ENCODE measurements around the gene VPS4B. TPM values are rescaled to one million over a fixed set of nuclear protein-coding genes. Genes with fewer than 3 reads are reported as not detected.

VPS4B gene
- total RNA-seq, 6 experiments from 2014 or later: 55.5 to 69.3 (median 60.1) TPM

DNA sequence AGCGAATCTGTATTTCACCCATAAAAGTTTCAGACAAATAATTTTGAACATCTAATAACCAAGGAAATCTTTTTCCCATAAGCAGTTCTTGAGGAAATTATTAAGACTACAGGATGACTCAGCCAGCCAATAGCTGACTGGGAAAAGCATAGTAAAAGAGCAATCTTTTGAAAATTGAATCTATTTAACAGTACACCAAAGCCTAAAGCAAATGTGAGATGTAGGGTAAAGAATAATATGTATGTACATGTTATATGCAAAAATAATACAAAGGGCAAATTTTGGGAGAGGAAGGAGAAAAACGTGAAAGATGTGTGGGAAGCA, 42.7 kb downstream of the VPS4B start:
- no peak for DNase-seq
- peaks cover 22% of the 10 kb centered on the region for H3K4me1 Mint-ChIP-seq (ENCODE audit: low read depth)
- H3K4me3 Mint-ChIP-seq: no peak overlapping the region
- peak overlapping the region; percentile 20; the same call in 1 of the 2 replicates for H3K27ac Mint-ChIP-seq
- H3K9me3 Mint-ChIP-seq: peaks cover 9% of the 10 kb centered on the region
- TF ChIP-seq, protein P1, sequence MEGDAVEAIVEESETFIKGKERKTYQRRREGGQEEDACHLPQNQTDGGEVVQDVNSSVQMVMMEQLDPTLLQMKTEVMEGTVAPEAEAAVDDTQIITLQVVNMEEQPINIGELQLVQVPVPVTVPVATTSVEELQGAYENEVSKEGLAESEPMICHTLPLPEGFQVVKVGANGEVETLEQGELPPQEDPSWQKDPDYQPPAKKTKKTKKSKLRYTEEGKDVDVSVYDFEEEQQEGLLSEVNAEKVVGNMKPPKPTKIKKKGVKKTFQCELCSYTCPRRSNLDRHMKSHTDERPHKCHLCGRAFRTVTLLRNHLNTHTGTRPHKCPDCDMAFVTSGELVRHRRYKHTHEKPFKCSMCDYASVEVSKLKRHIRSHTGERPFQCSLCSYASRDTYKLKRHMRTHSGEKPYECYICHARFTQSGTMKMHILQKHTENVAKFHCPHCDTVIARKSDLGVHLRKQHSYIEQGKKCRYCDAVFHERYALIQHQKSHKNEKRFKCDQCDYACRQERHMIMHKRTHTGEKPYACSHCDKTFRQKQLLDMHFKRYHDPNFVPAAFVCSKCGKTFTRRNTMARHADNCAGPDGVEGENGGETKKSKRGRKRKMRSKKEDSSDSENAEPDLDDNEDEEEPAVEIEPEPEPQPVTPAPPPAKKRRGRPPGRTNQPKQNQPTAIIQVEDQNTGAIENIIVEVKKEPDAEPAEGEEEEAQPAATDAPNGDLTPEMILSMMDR (IDR thresholded peaks at IDR 0.05): no peak
- peaks cover 2% of the 10 kb centered on the region for H3K27me3 Mint-ChIP-seq (ENCODE audit: insufficient read depth)
- peaks cover 18% of the 10 kb centered on the region for H3K36me3 Mint-ChIP-seq (ENCODE audit: low read depth)

DNA sequence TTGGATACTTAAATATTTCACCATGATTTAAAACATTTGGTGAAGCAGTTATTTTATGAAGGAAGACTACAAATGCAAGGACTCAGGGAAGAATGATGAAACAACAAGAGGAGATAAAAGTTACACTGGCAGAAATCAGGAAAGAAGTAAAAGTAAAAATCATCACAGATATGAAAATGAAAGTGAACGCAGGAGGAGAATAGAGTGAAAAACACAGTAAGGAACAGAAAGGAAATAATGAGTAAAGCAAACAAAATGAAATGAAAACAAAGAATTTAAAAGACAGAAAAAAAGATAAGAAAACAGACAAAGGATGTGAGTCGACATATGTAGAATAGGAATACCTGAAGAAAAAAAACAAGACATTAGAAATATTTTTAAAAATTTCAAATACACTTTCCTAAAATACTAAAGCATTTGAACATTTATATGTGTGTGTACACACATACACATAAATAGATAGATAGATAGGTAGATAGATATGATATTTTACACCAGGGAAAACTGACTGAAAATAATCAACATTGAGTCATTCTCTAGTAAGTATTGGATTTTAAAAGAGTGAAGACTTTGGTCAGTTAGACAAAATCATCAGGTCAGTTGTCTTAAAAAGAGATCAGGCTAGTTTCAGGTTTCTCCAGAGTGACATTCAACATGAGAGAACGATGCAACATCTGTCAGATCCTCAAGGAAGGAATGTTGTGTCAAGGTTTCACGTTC, 43.2 kb downstream of the VPS4B start:
- peaks cover 22% of the 10 kb centered on the region for H3K4me1 Mint-ChIP-seq (ENCODE audit: low read depth)
- peaks cover 18% of the 10 kb centered on the region for H3K36me3 Mint-ChIP-seq (ENCODE audit: low read depth)
- H3K27ac Mint-ChIP-seq: peak overlapping the region; percentile 20; the same call in 1 of the 2 replicates
- TF ChIP-seq, protein P1 (IDR thresholded peaks at IDR 0.05): no peak
- H3K27me3 Mint-ChIP-seq (ENCODE audit: insufficient read depth): peaks cover 2% of the 10 kb centered on the region
- DNase-seq: no peak
- peaks cover 9% of the 10 kb centered on the region for H3K9me3 Mint-ChIP-seq
- H3K4me3 Mint-ChIP-seq: peak overlapping the region; percentile 26

DNA sequence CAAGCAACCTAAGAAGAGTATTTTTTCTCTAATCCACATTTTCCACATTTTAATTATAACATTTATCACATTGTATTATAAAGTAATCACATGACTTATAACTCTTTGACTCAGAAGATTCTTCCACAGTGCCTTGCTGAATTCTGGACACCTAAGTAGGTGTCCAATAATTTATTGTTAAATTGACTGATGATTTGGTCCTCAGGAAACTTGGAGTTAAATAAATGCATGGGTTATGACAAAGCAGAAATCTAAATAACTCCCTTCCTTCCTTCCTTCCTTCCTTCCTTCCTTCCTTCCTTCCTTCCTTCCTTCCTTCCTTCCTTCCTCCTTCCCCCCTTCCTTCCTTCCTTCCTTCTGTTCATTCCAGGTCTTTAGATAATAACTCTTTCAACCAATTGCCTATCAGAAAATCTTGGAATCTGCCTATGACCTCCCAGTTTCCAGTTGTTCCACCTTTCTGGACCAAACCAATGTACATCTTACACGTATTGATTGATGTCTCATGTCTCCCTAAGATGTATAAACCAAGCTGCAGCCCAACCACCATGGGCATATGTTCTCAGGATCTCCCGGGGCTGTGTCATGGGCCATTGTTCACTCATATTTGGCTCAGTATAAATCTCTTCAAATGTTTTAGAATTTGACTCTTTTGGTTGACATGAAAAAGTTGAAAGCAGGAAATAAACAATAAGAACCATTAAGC, 44.8 kb downstream of the VPS4B start:
- TF ChIP-seq, protein P1 (IDR thresholded peaks at IDR 0.05): no peak
- Mint-ChIP-seq H3K36me3 (ENCODE audit: low read depth) (peaks cover 7% of the 10 kb centered on the region; the same call in 1 of the 2 replicates), H3K27ac (no peak overlapping the region), H3K9me3 (peaks cover 9% of the 10 kb centered on the region), H3K4me3 (no peak overlapping the region), H3K4me1 (ENCODE audit: low read depth) (peaks cover 22% of the 10 kb centered on the region), H3K27me3 (ENCODE audit: insufficient read depth) (no peaks in the 10 kb centered on the region; the same call in 1 of the 2 replicates)
- DNase-seq: no peak

DNA sequence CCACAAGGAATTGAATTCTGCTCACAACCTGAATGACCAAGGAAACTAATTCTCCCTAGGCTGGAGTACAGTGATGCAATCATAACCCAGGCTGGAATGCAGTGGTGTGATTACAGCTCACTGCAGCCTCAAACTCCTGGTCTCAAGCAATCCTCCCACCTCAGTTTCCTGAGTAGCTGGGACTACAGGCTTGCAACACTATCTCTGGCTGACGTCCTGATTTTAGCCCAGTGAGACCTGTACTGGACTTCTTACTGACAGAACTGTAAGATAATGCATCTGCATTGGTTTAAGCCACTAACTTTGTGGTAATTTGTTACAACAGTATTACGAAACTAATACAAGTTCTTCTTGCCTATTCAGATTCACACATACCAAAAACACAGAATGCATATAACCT, 45.7 kb downstream of the VPS4B start:
- Mint-ChIP-seq H3K27me3 (ENCODE audit: insufficient read depth) (no peaks in the 10 kb centered on the region; the same call in 1 of the 2 replicates), H3K27ac (no peak overlapping the region), H3K36me3 (ENCODE audit: low read depth) (peaks cover 7% of the 10 kb centered on the region; the same call in 1 of the 2 replicates), H3K4me1 (ENCODE audit: low read depth) (peaks cover 22% of the 10 kb centered on the region), H3K9me3 (peaks cover 9% of the 10 kb centered on the region), H3K4me3 (no peak overlapping the region)
- DNase-seq: no peak
- TF ChIP-seq, protein P1 (IDR thresholded peaks at IDR 0.05): no peak

DNA sequence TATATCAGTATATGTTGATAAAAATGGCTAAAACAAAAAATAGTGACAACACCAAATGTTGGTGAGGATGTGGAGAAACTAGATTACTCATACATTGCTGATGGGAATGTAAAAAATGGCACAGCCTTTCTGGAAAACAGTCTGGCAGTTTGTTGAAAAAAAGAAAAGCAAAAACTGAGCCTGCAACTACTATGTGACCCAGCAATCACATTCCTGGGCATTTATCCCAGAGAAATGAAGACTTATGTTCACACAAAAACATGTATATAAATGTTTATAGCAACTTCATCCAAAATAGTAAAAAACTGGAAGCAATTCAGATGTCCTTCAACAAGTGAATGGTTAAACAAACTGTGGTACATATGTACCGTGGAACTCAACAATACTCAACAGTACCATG, 47.7 kb downstream of the VPS4B start:
- Mint-ChIP-seq H3K27ac (no peak overlapping the region), H3K9me3 (peaks cover 9% of the 10 kb centered on the region), H3K4me1 (ENCODE audit: low read depth) (peaks cover 12% of the 10 kb centered on the region), H3K4me3 (no peak overlapping the region), H3K36me3 (ENCODE audit: low read depth) (peaks cover 7% of the 10 kb centered on the region; the same call in 1 of the 2 replicates), H3K27me3 (ENCODE audit: insufficient read depth) (no peaks in the 10 kb centered on the region)
- peak; percentile 7 for DNase-seq
- TF ChIP-seq, protein P1 (IDR thresholded peaks at IDR 0.05): no peak

All from HFFc6 (cell line).